ENCODE measurements around the gene GDF7. TPM values are rescaled to one million over a fixed set of nuclear protein-coding genes. Genes with fewer than 3 reads are reported as not detected.

The GDF7 gene
- total RNA-seq, 1 experiment from 2014 or later = 0.02 TPM

- TF ChIP-seq CTCF (IDR thresholded peaks at IDR 0.05 in 2 of 3, conservative IDR thresholded peaks at IDR 0.05 in 1 of 3; ENCODE audit: borderline replicate concordance in 1 of 3, insufficient read depth in 1 of 3, low read depth in 2 of 3, low read length in 2 of 3) (no peak), RAD21 (IDR thresholded peaks at IDR 0.05; ENCODE audit: low read depth) (no peak), ZFX (IDR thresholded peaks at IDR 0.05) (no peak)
- TF ChIP-seq, protein P1, sequence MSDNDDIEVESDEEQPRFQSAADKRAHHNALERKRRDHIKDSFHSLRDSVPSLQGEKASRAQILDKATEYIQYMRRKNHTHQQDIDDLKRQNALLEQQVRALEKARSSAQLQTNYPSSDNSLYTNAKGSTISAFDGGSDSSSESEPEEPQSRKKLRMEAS (IDR thresholded peaks at IDR 0.05) = no peak
Observed at GRCh38 chr2:20663196-20664070, 3.5 kb upstream of the GDF7 start (continued).

DNA sequence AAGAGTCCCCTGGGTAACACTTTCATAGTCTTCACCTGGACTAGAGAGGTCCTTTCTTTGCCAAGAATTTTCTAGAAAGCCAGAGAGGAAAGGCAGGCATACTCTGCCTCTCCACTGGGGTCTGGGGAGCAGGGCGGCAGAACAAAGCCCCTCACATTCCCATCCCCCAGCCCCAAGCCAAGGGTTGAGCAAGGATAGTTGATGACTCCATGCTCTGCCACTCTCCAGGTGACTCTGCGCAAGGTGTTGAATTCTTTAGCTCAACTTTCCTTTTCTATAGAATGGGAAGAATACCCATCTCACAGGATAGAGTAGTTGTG, 2.9 kb upstream of the GDF7 start:
- Histone ChIP-seq H3K36me3 (ENCODE audit: control insufficient read depth in 1 of 2, insufficient read depth in 2 of 2, low read length in 2 of 2) (no peaks in the 10 kb centered on the region), H3K4me1 (ENCODE audit: control insufficient read depth in 1 of 2, insufficient read depth in 2 of 2, low read length in 2 of 2) (peaks cover 0 to 4% of the 10 kb centered on the region in 2 experiments; a peak in 1 of 4 replicates), H2AFZ (ENCODE audit: low read depth, low read length, poor library complexity, severe bottlenecking) (no peak overlapping the region), H3K4me3 (replicated peaks in 1 of 2; ENCODE audit: low read depth in 1 of 2, low read length in 2 of 2) (no peak overlapping the region), H3K4me2 (ENCODE audit: low read length) (no peak overlapping the region), H3K9ac (ENCODE audit: low read length) (no peak overlapping the region), H3K9me3 (ENCODE audit: control insufficient read depth in 1 of 2, insufficient read depth in 1 of 2, low read depth in 1 of 2, low read length in 2 of 2) (no peaks in the 10 kb centered on the region), H4K20me1 (ENCODE audit: insufficient read depth) (no peaks in the 10 kb centered on the region), H3K27ac (ENCODE audit: low read depth, low read length) (no peak overlapping the region), H3K79me2 (ENCODE audit: insufficient read depth, low read length) (no peaks in the 10 kb centered on the region), H3K9me2 (ENCODE audit: insufficient read depth) (no peaks in the 10 kb centered on the region), H3K27me3 (ENCODE audit: insufficient read depth, low read length) (peaks cover 35% of the 10 kb centered on the region)
- BruUV-seq (replicated peaks) = no TSS peak
- ATAC-seq (no peak), DNase-seq (ENCODE audit: low read depth, low spot score) (no peak)
- POLR2A ChIA-PET = no interaction called here
- RAD21 ChIA-PET (ENCODE audit: low non-redundant PET in 1 of 2, low total read pairs in 2 of 2, uncharacterized antibody in 2 of 2, unreplicated experiment in 2 of 2) = no interaction called here
- intact Hi-C loops (cut with micrococcal nuclease) = no loop called here
- CTCF ChIA-PET = no interaction called here
- TF ChIP-seq POLR2AphosphoS5 (IDR thresholded peaks at IDR 0.05; ENCODE audit: low read depth, low read length) (no peak), JUND (IDR thresholded peaks at IDR 0.05) (no peak), CEBPB (IDR thresholded peaks at IDR 0.05; ENCODE audit: low read depth) (no peak), CBX3 (IDR thresholded peaks at IDR 0.05; ENCODE audit: low read depth) (no peak), ELF1 (IDR thresholded peaks at IDR 0.05; ENCODE audit: borderline replicate concordance, low read depth) (no peak), EGR1 (IDR thresholded peaks at IDR 0.05; ENCODE audit: low read depth) (no peak), FOSL1 (IDR thresholded peaks at IDR 0.05; ENCODE audit: low read depth) (no peak), POLR2A (IDR thresholded peaks at IDR 0.05; ENCODE audit: borderline replicate concordance, extremely low read depth, insufficient read depth, insufficient read length) (no peak), SP1 (IDR thresholded peaks at IDR 0.05; ENCODE audit: low read depth) (no peak), RAD21 (IDR thresholded peaks at IDR 0.05; ENCODE audit: low read depth) (no peak), TCF7L2 (IDR thresholded peaks at IDR 0.05; ENCODE audit: borderline replicate concordance, extremely low read depth, insufficient read depth, insufficient read length) (no peak), YY1 (IDR thresholded peaks at IDR 0.05; ENCODE audit: extremely low read depth, insufficient replicate concordance, low read depth, low read length) (no peak), ZFX (IDR thresholded peaks at IDR 0.05) (no peak), CTCF (IDR thresholded peaks at IDR 0.05 in 2 of 3, conservative IDR thresholded peaks at IDR 0.05 in 1 of 3; ENCODE audit: borderline replicate concordance in 1 of 3, insufficient read depth in 1 of 3, low read depth in 2 of 3, low read length in 2 of 3) (no peak)
- TF ChIP-seq, protein P1 (IDR thresholded peaks at IDR 0.05) = no peak
- TF ChIP-seq, protein P2, sequence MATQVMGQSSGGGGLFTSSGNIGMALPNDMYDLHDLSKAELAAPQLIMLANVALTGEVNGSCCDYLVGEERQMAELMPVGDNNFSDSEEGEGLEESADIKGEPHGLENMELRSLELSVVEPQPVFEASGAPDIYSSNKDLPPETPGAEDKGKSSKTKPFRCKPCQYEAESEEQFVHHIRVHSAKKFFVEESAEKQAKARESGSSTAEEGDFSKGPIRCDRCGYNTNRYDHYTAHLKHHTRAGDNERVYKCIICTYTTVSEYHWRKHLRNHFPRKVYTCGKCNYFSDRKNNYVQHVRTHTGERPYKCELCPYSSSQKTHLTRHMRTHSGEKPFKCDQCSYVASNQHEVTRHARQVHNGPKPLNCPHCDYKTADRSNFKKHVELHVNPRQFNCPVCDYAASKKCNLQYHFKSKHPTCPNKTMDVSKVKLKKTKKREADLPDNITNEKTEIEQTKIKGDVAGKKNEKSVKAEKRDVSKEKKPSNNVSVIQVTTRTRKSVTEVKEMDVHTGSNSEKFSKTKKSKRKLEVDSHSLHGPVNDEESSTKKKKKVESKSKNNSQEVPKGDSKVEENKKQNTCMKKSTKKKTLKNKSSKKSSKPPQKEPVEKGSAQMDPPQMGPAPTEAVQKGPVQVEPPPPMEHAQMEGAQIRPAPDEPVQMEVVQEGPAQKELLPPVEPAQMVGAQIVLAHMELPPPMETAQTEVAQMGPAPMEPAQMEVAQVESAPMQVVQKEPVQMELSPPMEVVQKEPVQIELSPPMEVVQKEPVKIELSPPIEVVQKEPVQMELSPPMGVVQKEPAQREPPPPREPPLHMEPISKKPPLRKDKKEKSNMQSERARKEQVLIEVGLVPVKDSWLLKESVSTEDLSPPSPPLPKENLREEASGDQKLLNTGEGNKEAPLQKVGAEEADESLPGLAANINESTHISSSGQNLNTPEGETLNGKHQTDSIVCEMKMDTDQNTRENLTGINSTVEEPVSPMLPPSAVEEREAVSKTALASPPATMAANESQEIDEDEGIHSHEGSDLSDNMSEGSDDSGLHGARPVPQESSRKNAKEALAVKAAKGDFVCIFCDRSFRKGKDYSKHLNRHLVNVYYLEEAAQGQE (IDR thresholded peaks at IDR 0.05; ENCODE audit: low read depth) = no peak
